ENCODE results near the gene ROBO2.

Gene ROBO2

GRCh38 chr3:77191014-77191413, 151.1 kb downstream of the ROBO2 start:
- no peak for DNase-seq

DNA sequence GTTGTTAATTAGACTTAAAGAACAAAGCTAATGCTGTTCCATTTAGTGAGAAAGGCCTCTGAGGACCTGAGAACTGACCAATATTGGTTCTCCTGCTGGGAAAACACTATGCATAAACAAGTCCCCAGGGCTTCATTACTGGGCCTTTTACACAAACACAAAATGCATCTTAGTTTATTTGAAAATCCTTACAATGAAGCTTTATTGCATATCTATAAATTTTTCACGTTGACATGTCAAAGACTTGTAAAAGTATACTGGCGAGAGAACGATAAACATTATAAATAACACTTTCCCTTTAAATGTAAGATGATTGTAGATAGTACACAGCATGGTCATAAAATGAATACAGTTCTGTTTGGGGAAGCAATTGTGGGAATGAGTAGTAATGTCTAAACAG, 151.7 kb downstream of the ROBO2 start:
- no peak for DNase-seq

- DNase-seq = no peak
Measured at GRCh38 chr3:77195766-77196545, 156.1 kb downstream of the ROBO2 start.

- no peak for DNase-seq
Measured at GRCh38 chr3:77197408-77197807, 157.5 kb downstream of the ROBO2 start.

GRCh38 chr3:77203851-77204250, 164.0 kb downstream of the ROBO2 start:
- DNase-seq = no peak

GRCh38 chr3:77204788-77205187, 164.9 kb downstream of the ROBO2 start:
- no peak for DNase-seq

DNA sequence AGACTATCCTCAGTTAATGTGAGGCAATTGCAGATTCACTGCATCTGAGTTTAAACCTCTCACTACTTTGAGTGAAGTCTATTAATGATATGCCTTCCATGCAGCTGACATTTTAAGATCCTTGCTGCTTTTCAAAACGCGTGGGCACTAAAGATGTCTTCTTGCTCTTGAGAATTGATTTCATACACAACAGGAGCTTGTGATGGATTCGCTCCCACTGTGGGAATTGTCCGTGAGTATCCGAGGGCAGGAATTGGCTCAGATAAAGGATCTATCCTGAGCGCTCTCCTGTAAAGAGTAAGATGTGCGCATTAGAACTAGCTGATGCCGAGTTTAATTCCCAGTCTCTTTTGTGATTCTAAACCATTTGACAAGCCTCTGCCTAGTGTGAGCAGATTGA, 167.9 kb downstream of the ROBO2 start:
- no peak for DNase-seq

- no peak for DNase-seq
Measured at GRCh38 chr3:77222701-77223100, 182.8 kb downstream of the ROBO2 start.

DNA sequence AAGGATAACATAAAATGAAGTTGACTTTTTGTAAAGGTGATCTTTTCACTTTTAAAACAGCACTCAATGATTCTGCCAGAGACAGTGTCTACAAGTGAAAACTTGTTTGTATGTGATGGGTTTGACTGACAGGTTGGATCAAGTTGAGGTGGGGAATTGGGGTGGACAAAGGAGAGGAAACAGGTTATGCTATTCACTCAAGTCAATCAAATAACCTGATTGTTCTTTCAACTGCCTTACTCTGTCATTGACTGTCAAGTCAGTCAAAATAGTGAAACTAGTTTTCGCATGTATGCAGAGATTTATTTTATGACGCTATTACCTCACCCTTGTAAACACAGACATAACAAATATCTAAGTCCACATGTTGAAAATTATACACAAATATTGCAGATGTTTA, 187.7 kb downstream of the ROBO2 start:
- no peak for DNase-seq

DNA sequence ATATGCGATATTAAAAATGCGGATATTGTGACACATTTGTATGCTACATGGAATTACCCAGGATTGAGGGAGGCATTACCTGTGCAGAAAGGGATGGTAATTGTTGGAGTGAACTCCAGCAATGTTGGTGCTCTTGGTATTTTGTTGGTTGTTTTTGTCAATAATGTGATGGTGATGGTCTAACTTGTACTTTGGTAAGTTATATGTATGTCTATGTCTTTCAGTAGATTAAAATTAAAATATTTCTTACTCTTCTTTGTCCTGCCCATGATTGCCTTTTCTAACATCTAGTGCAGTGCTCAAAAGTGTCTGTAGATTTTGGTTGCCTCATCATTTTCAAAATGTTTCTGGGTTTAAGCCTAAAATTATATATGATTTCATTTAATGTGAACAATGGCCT, 192.7 kb downstream of the ROBO2 start:
- DNase-seq = no peak

DNA sequence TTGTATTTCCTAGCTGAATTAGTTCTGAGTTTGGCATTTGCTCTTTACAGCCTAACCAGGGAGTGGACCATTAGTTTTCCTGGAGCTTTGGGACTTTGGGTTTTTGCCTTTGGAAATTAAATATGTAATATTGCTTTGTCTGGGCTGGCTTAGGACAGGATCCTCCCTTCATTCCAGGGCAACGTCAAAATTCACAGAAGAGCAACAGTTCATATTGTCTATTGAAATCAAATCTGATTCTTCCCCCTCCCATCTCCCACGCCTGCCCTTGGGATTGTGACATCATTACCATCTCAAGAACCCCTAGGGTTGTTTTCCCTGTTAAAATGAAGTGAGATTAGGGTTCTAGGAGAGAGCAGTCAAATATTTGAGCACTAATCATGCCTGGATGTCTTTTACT, 194.1 kb downstream of the ROBO2 start:
- no peak for DNase-seq

- DNase-seq = no peak
Measured at GRCh38 chr3:77236118-77236517, 196.2 kb downstream of the ROBO2 start.

- no peak for DNase-seq
Measured at GRCh38 chr3:77240072-77240650, 200.3 kb downstream of the ROBO2 start.

DNA sequence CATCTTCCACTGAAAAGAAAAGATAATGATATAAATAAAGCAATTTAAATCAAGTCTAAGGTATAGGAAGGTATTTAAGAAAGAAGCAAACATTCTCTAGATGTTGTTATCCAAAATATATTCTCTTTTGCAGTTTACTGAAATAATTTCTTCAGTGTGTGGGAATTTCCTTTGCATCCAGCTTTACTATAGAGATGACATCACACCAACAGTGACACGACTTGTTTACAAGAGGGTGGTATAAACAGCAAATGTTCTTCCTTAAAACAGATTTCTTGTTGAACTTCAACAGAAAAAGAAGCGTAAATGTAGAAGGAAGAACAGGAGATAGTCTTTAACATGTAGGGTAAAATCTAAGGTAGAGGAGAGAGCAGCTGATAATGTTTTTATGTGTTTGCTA, 202.5 kb downstream of the ROBO2 start:
- DNase-seq = no peak

GRCh38 chr3:77244981-77245380, 205.1 kb downstream of the ROBO2 start:
- no peak for DNase-seq

GRCh38 chr3:77247061-77247460, 207.2 kb downstream of the ROBO2 start:
- DNase-seq = no peak

- no peak for DNase-seq
Measured at GRCh38 chr3:77247817-77248216, 207.9 kb downstream of the ROBO2 start.

- DNase-seq = no peak
Measured at GRCh38 chr3:77248420-77248819, 208.5 kb downstream of the ROBO2 start.

DNA sequence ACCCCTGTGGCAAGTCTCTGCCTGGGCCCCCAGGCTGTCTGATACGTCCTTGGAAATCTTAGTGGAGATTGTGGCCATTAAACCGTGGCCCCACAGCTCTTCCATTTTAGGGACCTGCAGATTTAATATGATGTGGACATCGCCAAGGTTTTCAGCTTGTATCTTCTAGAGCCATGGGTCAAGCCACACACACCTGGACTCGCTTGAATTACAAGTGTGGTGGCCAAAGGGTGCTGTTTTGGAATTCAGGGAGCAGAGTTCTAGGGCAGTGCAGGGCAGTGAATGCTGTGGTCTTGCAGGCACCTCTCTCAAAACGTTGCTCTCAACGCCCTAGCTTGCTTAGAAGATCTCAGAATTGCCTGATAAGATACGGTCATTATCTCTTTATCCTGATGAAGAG, 211.2 kb downstream of the ROBO2 start:
- no peak for DNase-seq

DNA sequence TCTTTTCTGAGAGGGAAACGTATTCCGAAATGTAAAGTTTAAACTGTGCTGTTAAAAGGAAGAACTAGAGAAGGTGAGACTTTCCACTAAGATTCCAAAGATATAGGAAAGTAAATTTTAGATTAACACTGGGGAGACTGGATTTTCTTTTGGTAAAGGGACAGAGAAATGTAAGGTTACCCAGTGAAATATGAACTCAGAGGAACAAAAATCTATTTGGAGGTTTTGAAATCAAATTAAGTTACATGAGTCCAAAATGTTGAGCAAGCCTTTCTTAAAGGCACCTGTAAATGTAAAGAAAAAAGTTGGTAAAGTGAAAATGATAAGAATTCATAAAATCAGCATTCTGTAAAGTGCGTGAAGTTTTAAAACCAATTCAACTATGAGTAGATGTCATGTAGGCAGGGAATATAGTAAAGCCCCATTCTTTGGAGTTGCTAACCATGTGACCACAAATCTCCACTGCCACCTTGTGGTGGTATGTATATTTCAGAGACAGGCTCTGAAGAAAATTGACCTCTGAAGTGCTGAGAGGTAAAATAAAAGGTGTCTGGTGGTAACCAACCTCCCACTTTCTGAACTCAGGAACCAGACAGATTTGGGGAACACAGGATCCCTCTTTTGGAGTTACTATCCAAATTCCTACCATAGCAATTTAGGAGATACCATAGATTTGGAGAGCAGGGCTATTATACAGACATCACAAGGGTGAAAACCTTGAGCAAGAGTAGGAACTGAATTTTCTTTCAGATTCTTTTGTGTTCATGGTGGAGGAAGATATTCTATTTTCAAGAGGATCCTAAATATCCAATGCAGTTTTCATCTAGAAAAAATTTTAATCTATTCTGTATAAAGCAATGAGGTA, 215.3 kb downstream of the ROBO2 start:
- DNase-seq = no peak

GRCh38 chr3:77256584-77257503, 216.9 kb downstream of the ROBO2 start:
- DNase-seq = peak; percentile 64

- no peak for DNase-seq
Measured at GRCh38 chr3:77259694-77260093, 219.8 kb downstream of the ROBO2 start.

- no peak for DNase-seq
Measured at GRCh38 chr3:77262361-77262760, 222.5 kb downstream of the ROBO2 start.

Measured in DMS79 (cell line).